WTC11 (cell line): ENCODE results near the gene CROCC2. TPM values are rescaled to one million over a fixed set of nuclear protein-coding genes. Genes with fewer than 3 reads are reported as not detected.

Experiments used
- ATAC-seq: fragments of 200-7000 bp; cut with Tn5 transposase; 2 replicates; pipeline ENCODE4 v1.10.0; 2021; ENCODE audit warnings: mild to moderate bottlenecking, moderate library complexity
- CTCF ChIA-PET: fragments of 300-600 bp; sonication (Branson Sonifier 250); formaldehyde crosslinking; loops from one replicate; lab custom pipeline; 2021; ENCODE audit warnings: antibody characterized with exemption; lab: Charles Lee
- POLR2A ChIA-PET: fragments of 350-600 bp; sonication (Branson Sonifier 250); formaldehyde crosslinking; loops from one replicate; lab custom pipeline; 2021; ENCODE audit warnings: antibody characterized with exemption; lab: Charles Lee
- DNase-seq: peaks from one replicate; pipeline ENCODE4 v3.0.0; 2021; ENCODE audit warnings: low spot score
- H3K27ac Mint-ChIP-seq: 2 replicates; pipeline ENCODE4 v1.8.0; 2021; ENCODE audit warnings: mixed read lengths
- H3K27me3 Mint-ChIP-seq: 2 replicates; pipeline ENCODE4 v1.8.0; 2021; ENCODE audit warnings: low read depth, mild to moderate bottlenecking, moderate library complexity, mixed read lengths
- H3K36me3 Mint-ChIP-seq: 2 replicates; pipeline ENCODE4 v1.8.0; 2021; ENCODE audit warnings: mixed read lengths
- H3K4me1 Mint-ChIP-seq: 2 replicates; pipeline ENCODE4 v1.8.0; 2022; ENCODE audit warnings: mixed read lengths
- H3K4me3 Mint-ChIP-seq: 2 replicates; pipeline ENCODE4 v1.8.0; 2021; ENCODE audit warnings: mild to moderate bottlenecking, moderate library complexity, mixed read lengths
- H3K9me3 Mint-ChIP-seq: 2 replicates; pipeline ENCODE4 v1.8.0; 2021; ENCODE audit warnings: mixed read lengths
- HMGA2 ChIP-seq: fragments of 250-450 bp; sonication (Bioruptor Pico); IDR thresholded peaks from 2 replicates; pipeline ENCODE4 v1.4.0; 2021; ENCODE audit warnings: mild to moderate bottlenecking, moderate library complexity
- IRF2 ChIP-seq: sonication (generic); formaldehyde crosslinking; IDR thresholded peaks from 2 replicates; pipeline ENCODE4 v1.8.0; 2022; ENCODE audit warnings: low read depth, missing genetic modification reagents, borderline replicate concordance
- NR2C2 ChIP-seq: sonication (generic); formaldehyde crosslinking; IDR thresholded peaks from 2 replicates; pipeline ENCODE4 v1.8.0; 2022; ENCODE audit warnings: mild to moderate bottlenecking, missing genetic modification reagents
- TP53 ChIP-seq: sonication (generic); formaldehyde crosslinking; IDR thresholded peaks from 2 replicates; pipeline ENCODE4 v1.8.1; 2023; ENCODE audit warnings: mild to moderate bottlenecking, missing genetic modification reagents
- total RNA-seq: library from RNA; stranded (reverse); gene quantifications from 3 replicates; pipeline ENCODE4 v1.2.3, GENCODE V29; 2021
- TF ChIP-seq, protein P1 (sequence below): sonication (generic); formaldehyde crosslinking; IDR thresholded peaks from 2 replicates; pipeline ENCODE4 v1.8.0; 2022; ENCODE audit warnings: missing genetic modification reagents
- TF ChIP-seq, protein P2 (sequence below): fragments of 200-600 bp; IDR thresholded peaks from 2 replicates; pipeline ENCODE4 v1.8.0; 2022; ENCODE audit warnings: antibody characterized with exemption
- TF ChIP-seq, protein P3 (sequence below): fragments of 250-450 bp; sonication (Bioruptor Pico); IDR thresholded peaks from 2 replicates; pipeline ENCODE4 v1.8.0; 2021; ENCODE audit warnings: mild to moderate bottlenecking
- TF ChIP-seq, protein P4 (sequence below): sonication (generic); formaldehyde crosslinking; IDR thresholded peaks from 2 replicates; pipeline ENCODE4 v1.8.1; 2023; ENCODE audit warnings: mild to moderate bottlenecking, missing genetic modification reagents, borderline replicate concordance
- TF ChIP-seq, protein P5 (sequence below): sonication (generic); formaldehyde crosslinking; IDR thresholded peaks from 2 replicates; pipeline ENCODE4 v1.8.1; 2023; ENCODE audit warnings: mild to moderate bottlenecking, missing genetic modification reagents, moderate library complexity
- TF ChIP-seq, protein P6 (sequence below): sonication (generic); formaldehyde crosslinking; IDR thresholded peaks from 2 replicates; pipeline ENCODE4 v1.8.0; 2023; ENCODE audit warnings: missing genetic modification reagents, mild to moderate bottlenecking, borderline replicate concordance

Gene CROCC2
- total RNA-seq, 1 experiment from 2014 or later, result not detected

DNA sequence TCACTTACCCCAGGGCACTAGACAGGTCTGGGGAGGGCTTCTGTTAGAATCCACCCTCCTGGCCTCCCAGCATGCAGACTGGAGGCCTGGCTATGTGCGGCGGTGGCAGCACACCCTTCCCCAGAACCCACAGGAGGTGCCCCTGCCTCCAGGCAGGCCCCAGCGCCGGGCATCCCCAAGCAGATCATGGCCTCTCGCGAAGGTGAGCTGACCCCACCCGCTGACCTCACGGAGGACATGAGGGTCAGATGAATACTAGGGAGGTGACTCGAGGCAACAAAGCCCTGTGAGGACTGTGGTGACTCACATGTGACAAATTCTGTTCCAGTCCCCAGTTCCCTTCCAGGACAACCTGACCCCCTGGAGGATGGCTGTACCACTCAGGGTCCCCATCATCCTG, 12.1 kb upstream of the CROCC2 start:
- no peak for DNase-seq
- Mint-ChIP-seq H3K27ac (no peak overlapping the region), H3K4me3 (no peak overlapping the region), H3K36me3 (no peaks in the 10 kb centered on the region), H3K9me3 (no peaks in the 10 kb centered on the region), H3K27me3 (no peaks in the 10 kb centered on the region), H3K4me1 (no peaks in the 10 kb centered on the region)
- TF ChIP-seq, protein P1, sequence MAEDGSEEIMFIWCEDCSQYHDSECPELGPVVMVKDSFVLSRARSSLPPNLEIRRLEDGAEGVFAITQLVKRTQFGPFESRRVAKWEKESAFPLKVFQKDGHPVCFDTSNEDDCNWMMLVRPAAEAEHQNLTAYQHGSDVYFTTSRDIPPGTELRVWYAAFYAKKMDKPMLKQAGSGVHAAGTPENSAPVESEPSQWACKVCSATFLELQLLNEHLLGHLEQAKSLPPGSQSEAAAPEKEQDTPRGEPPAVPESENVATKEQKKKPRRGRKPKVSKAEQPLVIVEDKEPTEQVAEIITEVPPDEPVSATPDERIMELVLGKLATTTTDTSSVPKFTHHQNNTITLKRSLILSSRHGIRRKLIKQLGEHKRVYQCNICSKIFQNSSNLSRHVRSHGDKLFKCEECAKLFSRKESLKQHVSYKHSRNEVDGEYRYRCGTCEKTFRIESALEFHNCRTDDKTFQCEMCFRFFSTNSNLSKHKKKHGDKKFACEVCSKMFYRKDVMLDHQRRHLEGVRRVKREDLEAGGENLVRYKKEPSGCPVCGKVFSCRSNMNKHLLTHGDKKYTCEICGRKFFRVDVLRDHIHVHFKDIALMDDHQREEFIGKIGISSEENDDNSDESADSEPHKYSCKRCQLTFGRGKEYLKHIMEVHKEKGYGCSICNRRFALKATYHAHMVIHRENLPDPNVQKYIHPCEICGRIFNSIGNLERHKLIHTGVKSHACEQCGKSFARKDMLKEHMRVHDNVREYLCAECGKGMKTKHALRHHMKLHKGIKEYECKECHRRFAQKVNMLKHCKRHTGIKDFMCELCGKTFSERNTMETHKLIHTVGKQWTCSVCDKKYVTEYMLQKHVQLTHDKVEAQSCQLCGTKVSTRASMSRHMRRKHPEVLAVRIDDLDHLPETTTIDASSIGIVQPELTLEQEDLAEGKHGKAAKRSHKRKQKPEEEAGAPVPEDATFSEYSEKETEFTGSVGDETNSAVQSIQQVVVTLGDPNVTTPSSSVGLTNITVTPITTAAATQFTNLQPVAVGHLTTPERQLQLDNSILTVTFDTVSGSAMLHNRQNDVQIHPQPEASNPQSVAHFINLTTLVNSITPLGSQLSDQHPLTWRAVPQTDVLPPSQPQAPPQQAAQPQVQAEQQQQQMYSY (CRISPR knock-in tag), result no peak
- TF ChIP-seq, protein P2, sequence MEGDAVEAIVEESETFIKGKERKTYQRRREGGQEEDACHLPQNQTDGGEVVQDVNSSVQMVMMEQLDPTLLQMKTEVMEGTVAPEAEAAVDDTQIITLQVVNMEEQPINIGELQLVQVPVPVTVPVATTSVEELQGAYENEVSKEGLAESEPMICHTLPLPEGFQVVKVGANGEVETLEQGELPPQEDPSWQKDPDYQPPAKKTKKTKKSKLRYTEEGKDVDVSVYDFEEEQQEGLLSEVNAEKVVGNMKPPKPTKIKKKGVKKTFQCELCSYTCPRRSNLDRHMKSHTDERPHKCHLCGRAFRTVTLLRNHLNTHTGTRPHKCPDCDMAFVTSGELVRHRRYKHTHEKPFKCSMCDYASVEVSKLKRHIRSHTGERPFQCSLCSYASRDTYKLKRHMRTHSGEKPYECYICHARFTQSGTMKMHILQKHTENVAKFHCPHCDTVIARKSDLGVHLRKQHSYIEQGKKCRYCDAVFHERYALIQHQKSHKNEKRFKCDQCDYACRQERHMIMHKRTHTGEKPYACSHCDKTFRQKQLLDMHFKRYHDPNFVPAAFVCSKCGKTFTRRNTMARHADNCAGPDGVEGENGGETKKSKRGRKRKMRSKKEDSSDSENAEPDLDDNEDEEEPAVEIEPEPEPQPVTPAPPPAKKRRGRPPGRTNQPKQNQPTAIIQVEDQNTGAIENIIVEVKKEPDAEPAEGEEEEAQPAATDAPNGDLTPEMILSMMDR, result no peak
- TF ChIP-seq, protein P3, sequence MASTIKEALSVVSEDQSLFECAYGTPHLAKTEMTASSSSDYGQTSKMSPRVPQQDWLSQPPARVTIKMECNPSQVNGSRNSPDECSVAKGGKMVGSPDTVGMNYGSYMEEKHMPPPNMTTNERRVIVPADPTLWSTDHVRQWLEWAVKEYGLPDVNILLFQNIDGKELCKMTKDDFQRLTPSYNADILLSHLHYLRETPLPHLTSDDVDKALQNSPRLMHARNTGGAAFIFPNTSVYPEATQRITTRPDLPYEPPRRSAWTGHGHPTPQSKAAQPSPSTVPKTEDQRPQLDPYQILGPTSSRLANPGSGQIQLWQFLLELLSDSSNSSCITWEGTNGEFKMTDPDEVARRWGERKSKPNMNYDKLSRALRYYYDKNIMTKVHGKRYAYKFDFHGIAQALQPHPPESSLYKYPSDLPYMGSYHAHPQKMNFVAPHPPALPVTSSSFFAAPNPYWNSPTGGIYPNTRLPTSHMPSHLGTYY, result no peak
- CTCF ChIA-PET, result interaction anchor here (1.1 to 1.6 kb wide), 2 partner anchors 54 to 90 kb away, joined by 4 to 5 read pairs; no protein-coding TSS in a partner anchor
- POLR2A ChIA-PET, result no interaction called here
- no peak for ATAC-seq

DNA sequence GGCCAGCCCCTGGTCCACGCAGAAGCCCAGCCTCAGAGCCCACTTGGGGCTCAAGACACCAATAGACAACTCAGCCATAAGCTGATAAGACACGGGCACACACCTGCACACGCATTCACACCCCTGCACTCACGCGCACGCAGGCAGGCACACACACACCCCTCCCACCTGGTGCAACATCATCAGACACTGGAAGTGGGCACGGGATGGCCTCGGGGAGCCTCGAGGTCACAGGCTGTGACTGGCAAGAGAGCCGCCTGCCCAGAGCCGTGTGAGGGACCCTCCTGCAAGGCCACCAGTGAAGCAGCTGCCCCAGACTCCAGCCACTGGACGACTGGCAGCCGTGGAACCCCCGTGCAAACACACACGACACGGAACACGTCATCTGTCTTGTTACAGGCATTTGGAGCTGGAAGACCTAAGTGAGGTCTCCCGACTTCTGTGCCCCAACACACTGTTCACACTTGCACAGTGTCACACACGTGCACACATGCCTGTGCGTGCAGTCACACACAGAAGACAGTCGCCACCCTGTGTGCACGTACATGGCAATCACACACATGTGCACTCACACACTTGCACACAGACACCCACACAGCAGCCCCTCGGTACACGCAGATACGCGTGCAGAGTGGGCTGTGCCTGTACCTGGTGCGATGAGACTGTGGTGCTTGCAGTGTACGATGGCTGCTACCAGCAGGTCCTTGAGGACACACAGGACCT, 11.1 kb upstream of the CROCC2 start:
- ChIA-PET POLR2A (no interaction called here), CTCF (no interaction called here)
- no peaks in the 10 kb centered on the region for H3K4me1 Mint-ChIP-seq
- no peaks in the 10 kb centered on the region for H3K27me3 Mint-ChIP-seq
- no peaks in the 10 kb centered on the region for H3K36me3 Mint-ChIP-seq
- no peak overlapping the region for H3K4me3 Mint-ChIP-seq
- ATAC-seq, result no peak
- no peaks in the 10 kb centered on the region for H3K9me3 Mint-ChIP-seq
- TF ChIP-seq NR2C2 (no peak), TP53 (CRISPR knock-in tag) (no peak), HMGA2 (no peak), IRF2 (no peak)
- TF ChIP-seq, protein P4, sequence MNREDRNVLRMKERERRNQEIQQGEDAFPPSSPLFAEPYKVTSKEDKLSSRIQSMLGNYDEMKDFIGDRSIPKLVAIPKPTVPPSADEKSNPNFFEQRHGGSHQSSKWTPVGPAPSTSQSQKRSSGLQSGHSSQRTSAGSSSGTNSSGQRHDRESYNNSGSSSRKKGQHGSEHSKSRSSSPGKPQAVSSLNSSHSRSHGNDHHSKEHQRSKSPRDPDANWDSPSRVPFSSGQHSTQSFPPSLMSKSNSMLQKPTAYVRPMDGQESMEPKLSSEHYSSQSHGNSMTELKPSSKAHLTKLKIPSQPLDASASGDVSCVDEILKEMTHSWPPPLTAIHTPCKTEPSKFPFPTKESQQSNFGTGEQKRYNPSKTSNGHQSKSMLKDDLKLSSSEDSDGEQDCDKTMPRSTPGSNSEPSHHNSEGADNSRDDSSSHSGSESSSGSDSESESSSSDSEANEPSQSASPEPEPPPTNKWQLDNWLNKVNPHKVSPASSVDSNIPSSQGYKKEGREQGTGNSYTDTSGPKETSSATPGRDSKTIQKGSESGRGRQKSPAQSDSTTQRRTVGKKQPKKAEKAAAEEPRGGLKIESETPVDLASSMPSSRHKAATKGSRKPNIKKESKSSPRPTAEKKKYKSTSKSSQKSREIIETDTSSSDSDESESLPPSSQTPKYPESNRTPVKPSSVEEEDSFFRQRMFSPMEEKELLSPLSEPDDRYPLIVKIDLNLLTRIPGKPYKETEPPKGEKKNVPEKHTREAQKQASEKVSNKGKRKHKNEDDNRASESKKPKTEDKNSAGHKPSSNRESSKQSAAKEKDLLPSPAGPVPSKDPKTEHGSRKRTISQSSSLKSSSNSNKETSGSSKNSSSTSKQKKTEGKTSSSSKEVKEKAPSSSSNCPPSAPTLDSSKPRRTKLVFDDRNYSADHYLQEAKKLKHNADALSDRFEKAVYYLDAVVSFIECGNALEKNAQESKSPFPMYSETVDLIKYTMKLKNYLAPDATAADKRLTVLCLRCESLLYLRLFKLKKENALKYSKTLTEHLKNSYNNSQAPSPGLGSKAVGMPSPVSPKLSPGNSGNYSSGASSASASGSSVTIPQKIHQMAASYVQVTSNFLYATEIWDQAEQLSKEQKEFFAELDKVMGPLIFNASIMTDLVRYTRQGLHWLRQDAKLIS, result no peak
- TF ChIP-seq, protein P5, sequence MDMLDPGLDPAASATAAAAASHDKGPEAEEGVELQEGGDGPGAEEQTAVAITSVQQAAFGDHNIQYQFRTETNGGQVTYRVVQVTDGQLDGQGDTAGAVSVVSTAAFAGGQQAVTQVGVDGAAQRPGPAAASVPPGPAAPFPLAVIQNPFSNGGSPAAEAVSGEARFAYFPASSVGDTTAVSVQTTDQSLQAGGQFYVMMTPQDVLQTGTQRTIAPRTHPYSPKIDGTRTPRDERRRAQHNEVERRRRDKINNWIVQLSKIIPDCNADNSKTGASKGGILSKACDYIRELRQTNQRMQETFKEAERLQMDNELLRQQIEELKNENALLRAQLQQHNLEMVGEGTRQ (CRISPR knock-in tag), result no peak
- TF ChIP-seq, protein P6, sequence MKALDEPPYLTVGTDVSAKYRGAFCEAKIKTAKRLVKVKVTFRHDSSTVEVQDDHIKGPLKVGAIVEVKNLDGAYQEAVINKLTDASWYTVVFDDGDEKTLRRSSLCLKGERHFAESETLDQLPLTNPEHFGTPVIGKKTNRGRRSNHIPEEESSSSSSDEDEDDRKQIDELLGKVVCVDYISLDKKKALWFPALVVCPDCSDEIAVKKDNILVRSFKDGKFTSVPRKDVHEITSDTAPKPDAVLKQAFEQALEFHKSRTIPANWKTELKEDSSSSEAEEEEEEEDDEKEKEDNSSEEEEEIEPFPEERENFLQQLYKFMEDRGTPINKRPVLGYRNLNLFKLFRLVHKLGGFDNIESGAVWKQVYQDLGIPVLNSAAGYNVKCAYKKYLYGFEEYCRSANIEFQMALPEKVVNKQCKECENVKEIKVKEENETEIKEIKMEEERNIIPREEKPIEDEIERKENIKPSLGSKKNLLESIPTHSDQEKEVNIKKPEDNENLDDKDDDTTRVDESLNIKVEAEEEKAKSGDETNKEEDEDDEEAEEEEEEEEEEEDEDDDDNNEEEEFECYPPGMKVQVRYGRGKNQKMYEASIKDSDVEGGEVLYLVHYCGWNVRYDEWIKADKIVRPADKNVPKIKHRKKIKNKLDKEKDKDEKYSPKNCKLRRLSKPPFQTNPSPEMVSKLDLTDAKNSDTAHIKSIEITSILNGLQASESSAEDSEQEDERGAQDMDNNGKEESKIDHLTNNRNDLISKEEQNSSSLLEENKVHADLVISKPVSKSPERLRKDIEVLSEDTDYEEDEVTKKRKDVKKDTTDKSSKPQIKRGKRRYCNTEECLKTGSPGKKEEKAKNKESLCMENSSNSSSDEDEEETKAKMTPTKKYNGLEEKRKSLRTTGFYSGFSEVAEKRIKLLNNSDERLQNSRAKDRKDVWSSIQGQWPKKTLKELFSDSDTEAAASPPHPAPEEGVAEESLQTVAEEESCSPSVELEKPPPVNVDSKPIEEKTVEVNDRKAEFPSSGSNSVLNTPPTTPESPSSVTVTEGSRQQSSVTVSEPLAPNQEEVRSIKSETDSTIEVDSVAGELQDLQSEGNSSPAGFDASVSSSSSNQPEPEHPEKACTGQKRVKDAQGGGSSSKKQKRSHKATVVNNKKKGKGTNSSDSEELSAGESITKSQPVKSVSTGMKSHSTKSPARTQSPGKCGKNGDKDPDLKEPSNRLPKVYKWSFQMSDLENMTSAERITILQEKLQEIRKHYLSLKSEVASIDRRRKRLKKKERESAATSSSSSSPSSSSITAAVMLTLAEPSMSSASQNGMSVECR (CRISPR knock-in tag), result no peak
- H3K27ac Mint-ChIP-seq, result no peak overlapping the region; the same call in 1 of the 2 replicates
- DNase-seq, result no peak
